Choroid plexus epithelial cell (primary cell): Measurements from ENCODE around the gene EML5.
A peak's percentile ranks its signal among the peaks of the same experiment; 100 is the strongest.

Source experiments
- DNase-seq: peaks from one replicate; pipeline ENCODE4 v3.0.0-alpha.2; 2010; ENCODE audit warnings: low read depth
- H3K4me3 ChIP-seq: 2 replicates; pipeline ENCODE4 v1.5.1; 2011; ENCODE audit warnings: low read depth, mild to moderate bottlenecking, control low read depth, low read length, moderate library complexity
- TF ChIP-seq, protein P1 (sequence below): conservative IDR thresholded peaks from 2 replicates; pipeline ENCODE4 v1.5.1; 2011; ENCODE audit warnings: low read depth, mild to moderate bottlenecking, control low read depth, inconsistent platforms, low read length, moderate library complexity

EML5 gene

DNA sequence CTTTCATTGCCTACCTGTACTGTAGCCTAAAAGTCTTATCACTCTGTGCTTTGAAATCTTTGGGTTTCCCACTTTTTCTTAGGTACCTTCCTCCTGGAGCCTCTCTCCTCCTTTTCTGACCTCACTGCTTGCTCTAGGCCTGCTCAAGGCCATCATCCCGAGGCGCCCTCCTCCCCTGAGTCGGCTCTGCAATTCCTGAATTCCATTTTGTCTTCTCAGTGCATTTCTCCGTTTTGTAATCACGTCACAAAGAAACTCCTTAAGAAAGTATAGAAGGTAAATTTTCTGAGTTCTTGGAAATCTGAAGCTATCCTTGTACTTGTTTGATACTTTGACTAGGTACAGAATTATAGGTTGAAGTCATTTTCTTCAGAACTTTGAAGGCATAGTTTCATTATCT, 204.7 kb downstream of the EML5 start:
- no peak for DNase-seq
- TF ChIP-seq, protein P1, sequence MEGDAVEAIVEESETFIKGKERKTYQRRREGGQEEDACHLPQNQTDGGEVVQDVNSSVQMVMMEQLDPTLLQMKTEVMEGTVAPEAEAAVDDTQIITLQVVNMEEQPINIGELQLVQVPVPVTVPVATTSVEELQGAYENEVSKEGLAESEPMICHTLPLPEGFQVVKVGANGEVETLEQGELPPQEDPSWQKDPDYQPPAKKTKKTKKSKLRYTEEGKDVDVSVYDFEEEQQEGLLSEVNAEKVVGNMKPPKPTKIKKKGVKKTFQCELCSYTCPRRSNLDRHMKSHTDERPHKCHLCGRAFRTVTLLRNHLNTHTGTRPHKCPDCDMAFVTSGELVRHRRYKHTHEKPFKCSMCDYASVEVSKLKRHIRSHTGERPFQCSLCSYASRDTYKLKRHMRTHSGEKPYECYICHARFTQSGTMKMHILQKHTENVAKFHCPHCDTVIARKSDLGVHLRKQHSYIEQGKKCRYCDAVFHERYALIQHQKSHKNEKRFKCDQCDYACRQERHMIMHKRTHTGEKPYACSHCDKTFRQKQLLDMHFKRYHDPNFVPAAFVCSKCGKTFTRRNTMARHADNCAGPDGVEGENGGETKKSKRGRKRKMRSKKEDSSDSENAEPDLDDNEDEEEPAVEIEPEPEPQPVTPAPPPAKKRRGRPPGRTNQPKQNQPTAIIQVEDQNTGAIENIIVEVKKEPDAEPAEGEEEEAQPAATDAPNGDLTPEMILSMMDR, result no peak
- H3K4me3 ChIP-seq, result no peak overlapping the region

DNA sequence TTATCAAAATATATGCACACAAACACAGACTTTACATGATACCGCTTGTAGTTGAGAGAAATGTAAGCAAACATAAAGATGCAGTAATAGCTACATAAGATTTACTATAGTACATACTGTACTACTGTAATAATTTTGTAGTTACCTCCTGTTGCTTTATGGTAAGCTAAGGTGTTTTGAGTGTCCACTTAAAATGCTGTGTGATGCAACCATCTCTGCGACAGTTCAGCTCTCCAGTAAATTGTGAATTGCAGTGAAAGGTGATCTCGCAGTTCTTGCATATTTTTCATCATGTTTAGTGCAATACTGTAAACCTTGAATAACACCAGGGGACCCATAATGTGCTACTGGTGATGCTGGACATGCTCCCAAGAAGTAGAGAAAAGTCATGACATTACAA, 208.3 kb downstream of the EML5 start:
- no peak overlapping the region for H3K4me3 ChIP-seq
- no peak for DNase-seq
- TF ChIP-seq, protein P1, result no peak

DNA sequence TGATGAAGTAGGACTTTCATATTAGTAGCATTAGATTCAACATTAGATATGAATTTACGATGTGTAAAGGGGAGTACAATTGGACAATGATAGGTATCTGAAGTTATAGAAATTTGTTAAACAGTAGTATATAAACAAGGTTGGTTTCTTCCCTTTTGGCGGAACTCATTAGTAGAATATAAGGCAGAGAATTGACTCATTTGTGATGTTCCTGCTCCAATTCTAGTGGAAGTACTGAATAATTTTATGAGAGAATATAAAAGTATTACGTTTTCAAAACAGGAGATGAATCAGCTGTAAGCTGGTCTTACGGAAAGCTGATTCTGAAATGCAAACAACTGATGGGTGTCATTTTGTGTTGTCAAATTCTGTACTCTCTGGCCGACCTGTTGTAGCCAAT, 216.5 kb downstream of the EML5 start:
- no peak for DNase-seq
- H3K4me3 ChIP-seq, result no peak overlapping the region
- TF ChIP-seq, protein P1, result no peak

DNA sequence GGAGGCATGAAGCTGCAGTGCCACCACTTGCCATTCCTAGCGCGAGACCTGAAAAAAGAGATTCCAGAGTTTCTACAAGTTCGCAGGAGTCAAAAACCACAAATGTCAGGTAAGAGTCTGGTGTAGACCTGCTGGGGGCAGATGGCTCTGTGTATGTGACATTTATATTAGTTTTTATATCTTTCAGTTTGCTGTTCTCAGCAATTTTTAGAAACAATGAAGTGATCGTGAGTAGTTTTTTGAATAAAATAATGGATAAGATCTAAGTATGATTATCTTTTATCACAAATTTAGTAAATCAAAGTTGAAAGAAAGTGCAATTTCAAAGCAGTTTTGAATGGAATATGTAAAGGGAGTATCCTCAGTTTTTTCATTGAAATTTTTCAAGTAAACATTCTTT, 220.6 kb downstream of the EML5 start:
- no peak for DNase-seq
- TF ChIP-seq, protein P1, result no peak
- H3K4me3 ChIP-seq, result no peak overlapping the region

DNA sequence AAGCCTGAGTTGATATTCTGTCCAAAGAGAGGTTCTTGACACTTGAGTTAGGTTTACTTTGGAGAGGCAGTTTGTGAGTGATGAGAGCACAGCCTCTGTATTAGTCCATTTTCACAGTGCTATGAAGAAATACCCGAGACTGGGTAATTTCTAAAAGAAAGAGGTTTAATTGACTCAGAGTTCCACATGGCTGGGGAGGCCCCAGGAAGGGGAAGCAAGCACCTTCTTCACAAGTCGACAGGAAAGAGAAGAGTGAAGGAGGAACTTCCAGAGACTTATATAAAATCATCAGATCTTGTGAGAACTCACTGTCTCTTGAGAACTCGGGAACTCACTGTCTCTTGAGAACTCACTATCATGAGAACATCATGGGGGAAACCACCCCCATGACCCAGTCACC, 224.6 kb downstream of the EML5 start:
- TF ChIP-seq, protein P1, result no peak
- no peak overlapping the region for H3K4me3 ChIP-seq
- DNase-seq, result no peak

DNA sequence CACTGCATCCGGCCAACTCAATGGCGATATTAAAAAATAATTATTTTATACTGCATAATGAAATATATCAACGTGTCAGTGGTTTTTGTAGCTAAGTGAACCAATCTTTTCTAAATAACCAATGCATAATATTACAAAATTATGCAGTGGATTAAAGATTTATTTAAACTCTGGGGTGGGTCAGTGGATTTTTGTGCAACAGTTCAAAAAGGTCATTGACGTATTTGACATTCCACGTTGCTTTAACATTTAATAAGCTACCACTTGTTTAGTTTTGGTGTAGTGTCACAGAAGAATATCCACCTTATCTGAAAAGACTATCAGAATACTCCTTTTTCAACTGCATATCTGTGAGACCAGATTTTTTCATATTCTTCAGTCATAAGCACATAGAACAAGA, 227.3 kb downstream of the EML5 start:
- no peak overlapping the region for H3K4me3 ChIP-seq
- no peak for DNase-seq
- TF ChIP-seq, protein P1, result no peak

DNA sequence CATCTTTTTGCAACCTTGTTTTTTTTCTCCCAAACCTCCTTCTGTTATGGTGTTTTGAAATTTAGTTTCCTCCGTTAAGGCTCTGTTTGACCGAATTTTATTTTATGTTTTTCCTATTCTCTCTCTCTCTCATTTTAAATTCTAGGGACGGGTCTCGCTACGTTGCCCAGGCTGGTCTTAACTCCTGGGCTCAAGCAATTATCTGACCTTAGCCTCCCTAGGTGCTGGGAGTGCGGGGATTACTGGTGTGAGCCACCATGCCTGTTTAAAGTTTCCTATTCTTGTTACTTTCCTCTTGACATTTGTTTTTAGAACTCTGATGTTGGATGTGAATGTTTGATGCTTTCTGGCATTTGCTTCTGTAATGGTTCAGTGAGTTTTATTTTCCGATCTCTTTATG, 228.9 kb downstream of the EML5 start:
- TF ChIP-seq, protein P1, result no peak
- peak overlapping the region; percentile 98 for H3K4me3 ChIP-seq
- DNase-seq, result no peak
